Fibroblast of peridontal ligament (primary cell): ENCODE results near the gene PSMB8.

Experiments used
- DNase-seq: peaks from one replicate; pipeline ENCODE4 v3.0.0-alpha.2; 2010; ENCODE audit errors: extremely low read depth

The PSMB8 gene

DNA sequence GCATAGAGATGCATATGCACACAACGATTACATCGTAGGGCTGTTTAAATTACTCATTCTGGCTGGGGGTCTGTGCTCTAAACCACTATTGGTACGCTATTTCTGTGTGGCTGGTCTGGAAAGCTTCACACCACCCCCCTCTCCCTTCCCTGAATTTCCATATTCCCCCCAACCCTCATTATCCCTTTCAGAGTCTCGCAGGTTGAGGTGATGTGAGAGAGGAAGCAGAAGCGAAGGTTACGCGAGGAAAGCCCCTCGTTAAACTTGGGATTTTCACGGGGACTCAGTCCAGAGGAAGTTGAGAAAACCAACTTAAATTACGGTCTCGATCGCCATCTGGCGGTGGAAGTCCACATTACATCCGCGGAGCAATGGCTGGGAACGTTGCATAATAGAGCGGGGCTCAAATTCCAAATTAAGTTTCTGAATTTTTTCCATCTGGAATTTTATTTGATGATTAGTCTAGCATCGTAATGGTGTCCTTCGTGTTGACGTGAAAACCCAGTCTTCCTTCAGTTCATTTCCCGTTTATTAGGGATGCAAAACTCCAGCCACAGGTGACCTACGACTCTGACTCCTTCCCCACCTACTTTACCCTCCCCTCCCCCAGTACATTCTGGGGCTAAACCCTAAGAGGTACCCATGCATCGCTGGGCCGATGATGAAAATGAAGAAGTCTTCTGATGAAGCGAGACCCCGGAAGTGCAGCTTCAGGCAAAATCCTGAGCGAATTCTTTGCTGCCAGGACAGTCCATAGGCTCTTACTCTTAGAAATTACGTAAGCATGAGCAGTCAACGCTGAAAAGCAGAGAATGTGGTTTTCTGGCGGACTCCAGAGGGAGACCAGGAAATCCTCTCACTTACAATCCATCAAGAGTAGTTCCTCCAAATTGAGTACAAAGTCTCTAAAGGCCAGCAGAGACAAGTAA, 46.7 kb downstream of the PSMB8 start:
- peak; percentile 81 for DNase-seq

GRCh38 chr6:32794510-32794909, 49.3 kb downstream of the PSMB8 start:
- DNase-seq = no peak

DNA sequence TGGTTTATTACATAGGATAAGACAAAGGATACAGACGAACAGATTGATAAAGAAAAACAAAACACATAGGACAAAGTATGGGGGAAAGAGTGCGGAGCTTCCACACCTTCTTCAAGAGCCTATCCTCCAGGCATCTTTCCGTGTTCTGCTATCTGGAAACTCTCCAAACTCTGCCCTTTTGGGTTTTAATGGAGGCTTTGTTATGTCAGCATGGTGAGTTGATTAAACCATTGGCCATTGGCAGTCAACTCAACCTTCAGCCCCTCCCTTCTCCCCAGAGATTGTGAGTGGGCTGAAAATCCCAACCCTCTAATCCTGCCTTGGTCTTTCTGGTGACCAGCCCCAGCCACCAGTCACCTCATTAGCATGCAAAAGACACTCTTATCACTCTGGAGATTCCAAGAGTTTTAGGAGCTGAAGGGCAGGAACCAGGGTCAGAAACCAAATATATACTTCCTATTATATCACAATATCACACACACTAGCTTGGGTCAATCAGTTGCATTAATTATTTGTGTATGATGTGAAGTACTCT, 50.9 kb downstream of the PSMB8 start:
- DNase-seq = no peak
